ENCODE data around the gene C1QTNF12.

DNA sequence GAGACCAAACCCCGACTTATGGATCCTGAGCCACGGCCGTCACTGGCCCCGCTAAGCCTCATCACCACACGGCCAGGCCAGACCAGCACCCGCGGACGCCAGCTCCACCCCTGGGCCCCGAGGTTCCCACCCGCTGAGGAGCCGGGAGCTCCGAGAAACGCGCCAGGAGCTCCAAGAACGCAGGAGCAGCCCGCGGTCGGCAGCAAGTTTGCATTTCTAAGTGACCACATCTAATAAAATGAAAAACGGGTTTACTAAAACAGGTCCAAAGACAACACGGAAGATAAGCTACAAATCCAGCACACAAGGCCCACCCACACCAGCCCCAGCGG lies 8.1 kb upstream of the C1QTNF12 start:
- TF ChIP-seq SUZ12 (IDR thresholded peaks at IDR 0.05; ENCODE audit: extremely low read depth, insufficient read depth, insufficient read length) (no peak), YY1 (IDR thresholded peaks at IDR 0.05; ENCODE audit: insufficient read depth, insufficient read length) (no peak)
